Activated CD8-positive, alpha-beta memory T cell treated with anti-CD3 and anti-CD28 coated beads, Interleukin-2, amount 50 U/mL, for 1 hour (primary cell): Measurements from ENCODE around the gene ARMH3.
A peak's percentile ranks its signal among the peaks of the same experiment; 100 is the strongest.
"Not testable (repeated sequence)": the region's sequence is repeated elsewhere in the genome, so short reads cannot be mapped to it uniquely, and the experiment has no call there.

ENCODE experiments used
- DNase-seq: peaks from one replicate; pipeline ENCODE4 v3.0.0-alpha.2; 2020; ENCODE audit errors: extremely low read depth

Gene ARMH3

DNA sequence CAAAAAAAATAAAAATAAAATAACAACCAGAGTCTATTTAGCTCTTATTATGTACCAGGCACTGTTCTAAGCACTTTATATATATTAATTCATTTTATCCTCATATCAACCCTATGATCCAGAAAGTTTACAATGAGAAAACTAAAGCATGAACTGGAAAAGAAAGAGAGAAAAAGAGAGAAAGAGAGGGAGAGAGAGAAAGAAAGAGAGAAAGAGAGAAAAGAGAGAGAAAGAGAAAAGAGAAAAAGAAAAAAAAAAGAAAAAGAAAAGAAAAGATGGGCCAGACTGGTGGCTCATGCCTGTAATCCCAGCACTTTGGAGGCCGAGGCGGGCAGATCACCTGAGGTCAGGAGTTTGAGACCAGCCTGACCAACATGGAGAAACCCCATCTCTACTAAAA lies 9.9 kb downstream of the ARMH3 start:
- DNase-seq, result no peak

DNA sequence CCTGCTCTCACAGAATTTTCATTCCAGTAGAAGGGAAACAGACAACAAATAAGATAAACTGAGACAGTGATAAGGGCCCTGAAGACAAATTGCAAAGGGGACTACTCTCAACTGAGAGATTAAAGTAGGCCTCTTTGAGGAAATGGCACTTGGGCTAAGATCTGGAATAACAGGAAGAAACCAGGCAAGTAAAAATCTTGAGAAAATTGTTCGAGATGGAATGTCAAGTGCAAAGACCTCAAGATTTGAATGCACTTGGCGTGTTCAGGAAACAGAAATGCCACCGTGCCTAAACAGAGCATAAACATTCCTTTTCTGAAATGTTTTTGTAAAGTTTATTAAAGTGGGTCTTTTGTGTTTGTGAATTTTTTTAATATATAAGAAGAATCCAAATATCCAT lies 10.7 kb downstream of the ARMH3 start:
- DNase-seq, result no peak

DNA sequence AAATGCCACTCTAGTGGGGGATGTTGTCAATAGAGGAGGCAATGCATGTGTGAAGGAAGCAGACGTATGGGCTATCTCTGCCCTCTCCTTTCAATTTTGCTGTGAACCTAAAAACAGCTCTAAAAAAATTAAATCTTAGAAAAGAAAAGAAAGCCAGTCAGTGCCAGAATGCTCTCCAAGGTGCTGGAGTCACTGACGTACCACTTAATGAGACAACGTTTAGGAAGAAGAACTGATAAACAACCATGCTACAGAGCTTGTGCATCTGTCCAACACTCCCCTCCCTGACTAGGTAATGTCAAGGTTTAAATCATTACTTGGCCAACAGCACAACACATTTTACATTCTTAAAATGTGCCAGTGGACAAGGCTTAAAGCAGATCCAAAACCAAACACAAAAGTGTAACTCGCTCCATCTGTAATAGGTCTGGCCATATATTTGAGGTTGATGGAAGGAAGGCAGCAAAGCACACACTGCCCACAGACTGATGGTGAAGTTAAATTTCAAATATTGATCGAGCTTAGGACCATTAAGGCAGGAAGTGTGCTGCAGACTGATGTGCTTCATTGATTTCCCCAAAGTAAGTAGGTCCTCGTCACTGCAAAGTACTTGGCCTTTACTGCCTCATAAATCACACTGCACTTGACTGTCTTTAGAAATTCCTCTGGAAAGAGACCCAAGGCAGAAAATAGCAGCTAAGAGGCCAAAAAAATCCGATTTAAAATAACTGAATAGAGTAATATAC lies 15.5 kb downstream of the ARMH3 start:
- no peak for DNase-seq

- no peak for DNase-seq
These were observed 17.6 kb downstream of the ARMH3 start for GRCh38 chr10:102038410-102038809.

DNA sequence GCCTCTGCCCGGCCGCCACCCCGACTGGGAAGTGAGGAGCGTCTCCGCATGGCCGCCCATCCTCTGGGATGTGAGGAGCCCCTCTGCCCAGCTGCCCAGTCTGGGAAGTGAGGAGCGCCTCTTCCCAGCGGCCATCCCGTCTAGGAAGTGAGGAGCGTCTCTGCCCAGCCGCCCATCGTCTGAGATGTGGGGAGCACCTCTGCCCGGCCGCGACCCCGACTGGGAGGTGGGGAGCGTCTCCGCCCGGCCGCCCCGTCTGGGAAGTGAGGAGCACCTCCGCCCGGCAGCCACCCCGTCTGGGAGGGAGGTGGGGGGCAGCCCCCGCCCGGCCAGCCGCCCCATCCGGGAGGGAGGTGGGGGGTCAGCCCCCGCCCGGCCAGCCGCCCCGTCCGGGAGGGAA lies 20.2 kb downstream of the ARMH3 start:
- not testable (repeated sequence) for DNase-seq

- no peak for DNase-seq
These were observed 22.2 kb downstream of the ARMH3 start for GRCh38 chr10:102033787-102034186.

DNA sequence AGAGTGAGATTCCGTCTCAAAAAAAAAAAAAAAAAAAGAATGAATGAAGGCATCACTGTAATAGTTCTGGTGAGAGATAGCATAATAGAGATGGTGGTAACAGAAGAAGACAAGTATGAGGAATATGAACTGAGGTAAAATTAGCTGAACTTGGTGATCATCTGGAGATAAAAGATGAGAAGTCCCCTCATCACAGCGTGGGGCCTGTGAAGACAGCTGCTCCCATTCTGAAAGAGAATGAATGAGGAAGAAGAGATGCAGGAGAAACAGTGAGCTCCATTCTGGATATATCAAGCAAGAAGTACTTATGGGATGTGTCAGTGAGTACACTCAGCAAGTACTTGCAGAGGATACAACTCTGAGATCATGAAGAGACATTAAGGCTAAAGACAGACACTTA lies 28.7 kb downstream of the ARMH3 start:
- DNase-seq, result no peak

GRCh38 chr10:102024799-102025198 lies 31.2 kb downstream of the ARMH3 start:
- no peak for DNase-seq

GRCh38 chr10:102020938-102021337 lies 35.0 kb downstream of the ARMH3 start:
- DNase-seq, result no peak

DNA sequence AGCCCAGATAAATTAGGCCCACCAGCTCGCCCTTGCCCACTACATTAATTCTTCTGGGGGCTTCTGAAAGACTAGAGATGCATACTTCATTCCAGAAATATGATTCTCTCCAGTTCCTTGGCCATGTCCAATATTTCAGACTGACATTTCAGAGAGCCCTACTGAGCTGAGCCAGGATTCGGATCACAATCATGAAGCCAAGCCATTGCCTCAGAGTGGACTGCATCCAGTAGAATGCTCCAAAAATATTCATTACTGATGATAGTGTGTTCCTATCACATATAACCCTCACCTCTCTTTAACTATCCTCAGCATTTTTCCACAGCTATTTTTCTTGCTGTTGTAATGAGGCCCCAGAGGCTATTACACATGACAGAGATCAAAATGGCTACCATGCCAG lies 38.7 kb downstream of the ARMH3 start:
- no peak for DNase-seq

- DNase-seq, result no peak
These were observed 39.6 kb downstream of the ARMH3 start for GRCh38 chr10:102016416-102016815.

DNA sequence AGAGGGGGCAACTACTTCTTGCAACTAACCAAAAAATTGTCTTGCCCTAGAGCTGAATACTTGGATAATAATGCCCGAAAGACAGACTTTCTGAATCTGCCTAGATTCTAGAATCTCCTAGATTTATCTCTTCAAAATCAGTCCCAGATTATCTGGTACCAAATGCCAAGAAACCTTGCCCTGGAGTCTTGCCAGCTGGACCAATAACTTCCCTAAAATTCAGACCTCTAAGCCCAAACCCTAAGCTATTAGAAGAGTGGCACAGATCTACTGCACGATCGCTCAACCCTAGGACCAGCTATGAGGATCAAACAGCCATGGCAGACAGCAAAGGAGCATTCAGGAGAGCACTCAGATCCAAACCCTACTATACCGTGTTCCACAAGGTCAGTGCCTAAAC lies 45.0 kb downstream of the ARMH3 start:
- DNase-seq, result no peak

GRCh38 chr10:102009801-102010425 lies 46.1 kb downstream of the ARMH3 start:
- DNase-seq, result peak; percentile 3

DNA sequence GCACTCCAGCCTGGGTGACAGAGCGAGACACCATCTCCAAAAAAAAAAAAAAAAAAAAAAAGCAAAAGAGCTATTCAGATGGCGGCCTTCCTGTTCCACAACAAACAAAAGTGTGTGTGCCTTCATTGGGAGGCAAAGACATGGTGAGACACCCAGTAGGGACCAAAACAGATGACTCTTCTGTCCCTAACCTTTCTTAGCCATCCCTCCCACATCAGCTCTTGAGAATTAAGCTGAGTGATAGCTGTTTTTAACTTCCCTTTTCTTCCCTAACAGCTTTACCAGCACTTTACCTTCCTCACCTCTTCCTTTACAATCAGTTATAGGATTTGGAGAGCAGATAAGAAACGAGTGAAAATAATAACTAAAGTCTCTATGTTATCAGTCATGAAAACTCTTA lies 48.2 kb downstream of the ARMH3 start:
- no peak for DNase-seq

- DNase-seq, result not testable (repeated sequence)
These were observed 48.9 kb downstream of the ARMH3 start for GRCh38 chr10:102007031-102007430.

- no peak for DNase-seq
These were observed 51.6 kb downstream of the ARMH3 start for GRCh38 chr10:102004376-102004775.

DNA sequence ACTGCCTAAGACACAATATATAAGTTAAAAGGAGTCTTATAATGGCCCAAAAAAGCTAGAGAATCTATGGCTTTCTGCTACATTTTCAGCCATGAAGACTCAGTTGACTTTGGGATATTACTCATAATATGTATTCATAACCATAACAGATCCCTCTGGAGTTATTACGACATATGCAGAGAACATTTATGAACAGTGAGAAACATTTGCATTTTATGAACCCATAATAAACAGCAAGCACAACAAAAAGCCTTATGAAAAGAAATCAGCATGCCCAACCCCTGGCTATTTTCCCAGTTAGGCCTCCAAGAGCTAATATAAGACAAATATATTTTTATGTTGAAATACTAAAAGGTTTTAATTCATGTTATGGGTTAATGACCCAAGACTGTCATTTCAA lies 52.4 kb downstream of the ARMH3 start:
- DNase-seq, result no peak

DNA sequence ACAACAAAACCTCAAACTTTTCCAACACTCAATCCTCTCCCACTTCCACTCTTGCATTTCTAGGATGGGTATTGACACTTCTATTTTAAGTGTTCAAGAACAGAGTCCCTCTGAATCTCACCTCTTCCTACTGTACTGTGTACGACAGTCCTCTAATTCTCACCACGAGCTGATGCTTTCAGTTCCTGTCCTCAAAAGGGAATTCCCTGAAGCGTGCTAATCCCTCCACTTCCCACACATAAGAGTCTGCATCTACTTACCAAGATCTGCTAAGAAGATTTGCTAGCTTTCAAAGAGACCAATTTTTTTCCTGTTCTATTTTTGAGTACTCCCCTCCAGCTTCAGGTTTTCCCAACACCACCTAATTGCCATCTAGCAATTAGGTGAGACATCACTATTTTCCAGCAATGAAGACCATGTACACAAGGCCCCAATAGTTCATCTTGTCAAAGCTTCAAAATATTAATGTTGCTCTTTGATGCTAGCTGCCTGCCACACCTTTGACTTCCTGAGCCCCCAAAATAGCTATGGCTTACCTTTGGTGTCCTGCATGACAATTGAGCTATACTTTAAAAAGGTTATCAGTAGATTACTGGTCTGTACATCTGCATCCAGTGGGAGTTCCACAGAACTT lies 54.4 kb downstream of the ARMH3 start:
- DNase-seq, result no peak

DNA sequence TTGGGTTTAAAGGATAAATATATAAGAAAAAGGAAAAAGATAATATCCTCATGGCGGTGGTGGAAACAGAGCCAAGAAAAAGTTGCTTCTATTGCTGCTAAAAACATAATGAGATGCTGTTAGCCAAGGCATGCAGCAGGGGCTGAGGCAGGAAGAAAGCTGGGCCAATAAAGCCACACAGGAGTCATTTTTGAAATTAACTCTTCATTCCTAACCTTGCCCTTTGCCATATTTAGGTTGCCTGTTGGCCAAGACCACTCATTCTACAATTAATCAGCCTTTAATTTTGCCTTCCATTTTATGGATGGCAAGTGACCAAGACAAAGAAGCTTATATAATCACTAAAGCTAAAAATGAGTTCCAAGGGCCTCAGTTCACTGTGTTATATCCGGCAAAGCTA lies 58.2 kb downstream of the ARMH3 start:
- no peak for DNase-seq

GRCh38 chr10:101995451-101996063 lies 60.4 kb downstream of the ARMH3 start:
- no peak for DNase-seq

- DNase-seq, result no peak
These were observed 62.2 kb downstream of the ARMH3 start for GRCh38 chr10:101993651-101994200.

DNA sequence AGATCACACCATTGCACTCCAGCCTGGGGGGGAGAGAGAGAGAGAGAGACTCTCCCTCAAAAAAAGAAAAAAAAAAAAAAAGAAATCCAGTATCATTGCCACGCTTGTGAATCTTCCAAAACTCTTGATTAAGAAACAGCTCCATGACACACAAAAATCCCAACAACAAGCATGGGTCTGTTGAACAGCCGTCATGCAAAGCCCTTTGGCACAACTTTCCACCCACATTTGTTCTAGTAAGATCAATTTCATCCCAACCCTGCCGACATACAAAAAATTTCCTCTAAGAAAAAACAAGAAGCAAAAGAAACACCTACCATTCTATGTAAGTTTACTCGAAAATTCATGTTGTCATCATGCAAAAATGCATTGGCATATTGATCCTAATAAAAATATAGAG lies 62.8 kb downstream of the ARMH3 start:
- no peak for DNase-seq
